GM18520 (cell line): ENCODE data around the gene GGA1.
A peak's percentile ranks its signal among the peaks of the same experiment; 100 is the strongest.
"Not testable (repeated sequence)": the region's sequence is repeated elsewhere in the genome, so short reads cannot be mapped to it uniquely, and the experiment has no call there.

ENCODE experiments used
- ATAC-seq: cut with Tn5 transposase; IDR thresholded peaks from one replicate; pipeline ENCODE4 v1.9.1; 2021; ENCODE audit not compliant: unreplicated experiment

The GGA1 gene

DNA sequence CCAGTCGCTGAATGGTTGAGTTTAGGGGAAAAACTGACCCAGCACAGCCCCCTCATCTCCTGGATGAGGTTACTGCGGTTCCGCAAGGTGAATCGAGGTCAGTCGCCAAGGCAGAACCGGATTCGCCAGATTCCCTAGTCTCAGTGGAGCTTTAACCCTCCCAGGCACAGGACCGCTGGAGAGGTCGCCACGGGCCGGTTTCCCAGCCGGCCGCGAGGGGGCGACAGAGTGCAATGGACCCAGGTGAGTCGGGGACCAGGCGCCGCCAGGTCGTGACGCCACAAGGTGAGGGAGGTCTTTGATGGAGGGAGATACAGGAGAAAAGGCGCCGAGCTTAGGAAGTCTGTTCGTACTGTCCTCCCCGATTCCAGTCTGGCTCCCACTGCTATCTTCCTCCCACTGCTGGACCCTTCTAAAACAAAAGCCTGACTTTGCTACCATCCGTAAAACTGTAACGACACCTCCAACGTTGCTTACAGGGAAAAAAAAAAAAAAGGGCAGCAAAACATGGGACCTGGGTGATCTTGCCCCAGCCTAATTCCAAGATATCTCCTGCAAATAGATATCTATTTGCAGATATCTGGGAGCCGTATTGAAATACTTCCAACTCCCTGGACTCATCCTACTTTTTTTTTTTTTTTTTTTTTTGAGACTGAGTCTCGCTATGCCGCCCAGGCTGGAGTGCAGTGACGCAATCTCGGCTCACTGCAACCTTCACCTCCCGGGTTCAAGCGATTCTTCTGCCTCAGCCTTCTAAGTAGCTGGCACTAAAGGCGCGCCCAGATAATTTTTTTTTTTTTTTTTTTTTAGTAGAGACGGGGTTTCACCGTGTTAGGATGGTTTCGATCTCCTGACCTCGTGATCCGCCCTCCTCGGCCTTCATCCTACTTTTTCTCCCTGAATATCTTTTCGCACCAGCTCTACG, 1.4 kb upstream of the GGA1 start:
- ATAC-seq: no peak

DNA sequence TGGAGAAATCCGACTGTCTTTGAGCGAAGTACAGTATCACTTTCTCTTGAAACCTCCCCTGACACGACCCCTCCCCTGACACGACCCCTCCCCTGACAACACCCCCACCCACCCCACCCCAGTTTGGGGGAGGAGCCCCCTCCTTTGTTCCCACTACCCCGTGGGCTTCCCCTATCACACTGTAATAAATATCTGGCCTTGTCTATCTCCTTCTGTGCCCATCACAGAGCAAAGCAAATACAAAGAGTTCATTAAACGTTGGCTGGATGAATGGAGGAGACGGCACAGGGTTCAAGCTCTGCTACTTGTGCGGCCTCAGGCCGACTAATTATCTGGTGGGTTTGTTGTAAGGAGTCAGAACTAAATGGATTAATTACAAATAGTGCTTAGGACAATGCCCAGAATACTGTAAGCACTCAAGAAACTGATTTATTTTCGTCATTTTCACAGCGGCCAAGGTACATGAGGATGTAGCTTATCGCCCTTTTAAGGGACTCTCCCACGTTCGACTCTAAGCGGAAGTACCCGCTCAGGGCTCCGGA, 628 bp upstream of the GGA1 start:
- peak; percentile 1 for ATAC-seq

DNA sequence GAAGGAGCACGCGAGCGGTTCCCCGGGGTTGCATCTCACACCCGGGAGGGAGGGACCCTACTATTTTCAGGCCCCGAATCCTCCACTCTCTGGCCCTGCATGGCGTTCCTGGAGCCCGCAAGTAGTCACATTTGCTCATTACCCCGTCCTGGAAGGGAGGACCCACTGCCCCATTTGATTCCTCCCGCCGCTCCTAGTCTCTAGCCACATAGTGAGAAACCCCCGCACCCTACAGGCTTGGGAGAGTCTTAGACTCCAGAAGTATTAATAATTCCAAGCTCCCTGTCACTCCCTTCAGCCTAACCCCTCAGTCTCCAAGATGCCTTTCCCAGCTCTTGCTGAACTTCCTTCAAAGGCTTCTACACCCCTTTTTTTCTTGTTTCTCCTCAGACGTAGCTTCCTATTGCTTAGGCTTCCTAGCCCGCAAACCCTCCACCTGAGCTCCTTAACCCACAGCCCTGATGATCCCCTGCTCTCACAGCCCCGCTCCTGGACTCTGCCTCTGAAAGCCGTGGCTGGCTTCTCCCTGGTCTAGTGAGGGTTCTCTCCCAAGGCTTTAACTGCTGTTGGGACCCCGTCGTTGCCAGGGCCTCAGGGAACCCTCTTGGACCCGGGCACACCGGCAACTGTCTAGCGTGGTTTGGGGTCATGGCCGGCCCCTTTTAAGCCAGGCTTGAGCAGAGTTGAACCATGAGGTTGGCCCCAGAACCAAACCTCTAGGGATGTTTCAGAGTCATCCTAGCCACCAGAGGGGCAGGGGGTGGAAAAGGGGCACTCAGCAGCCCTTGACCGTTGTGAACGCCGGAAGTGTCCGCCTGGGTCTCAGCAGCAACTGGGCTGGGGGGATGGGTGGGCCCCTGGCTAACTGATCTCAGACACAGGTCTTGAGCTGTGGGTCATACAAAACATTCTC, 862 bp downstream of the GGA1 start:
- no peak for ATAC-seq

DNA sequence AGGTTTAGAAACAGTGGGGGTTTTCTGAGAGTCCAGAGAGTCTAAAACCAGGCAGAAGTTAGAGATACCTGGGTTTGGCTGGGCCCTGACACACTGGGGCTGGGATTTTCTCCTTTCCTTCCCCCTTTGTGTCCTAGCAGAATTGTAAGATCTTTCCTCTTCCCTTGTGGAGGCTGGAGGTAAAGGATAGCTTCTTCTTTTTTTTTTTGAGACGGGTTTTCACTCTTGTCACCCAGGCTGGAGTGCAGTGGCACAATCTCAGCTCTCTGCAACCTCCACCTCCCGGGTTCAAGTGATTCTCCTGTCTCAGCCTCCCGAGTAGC, 1.5 kb downstream of the GGA1 start:
- not testable (repeated sequence) for ATAC-seq

DNA sequence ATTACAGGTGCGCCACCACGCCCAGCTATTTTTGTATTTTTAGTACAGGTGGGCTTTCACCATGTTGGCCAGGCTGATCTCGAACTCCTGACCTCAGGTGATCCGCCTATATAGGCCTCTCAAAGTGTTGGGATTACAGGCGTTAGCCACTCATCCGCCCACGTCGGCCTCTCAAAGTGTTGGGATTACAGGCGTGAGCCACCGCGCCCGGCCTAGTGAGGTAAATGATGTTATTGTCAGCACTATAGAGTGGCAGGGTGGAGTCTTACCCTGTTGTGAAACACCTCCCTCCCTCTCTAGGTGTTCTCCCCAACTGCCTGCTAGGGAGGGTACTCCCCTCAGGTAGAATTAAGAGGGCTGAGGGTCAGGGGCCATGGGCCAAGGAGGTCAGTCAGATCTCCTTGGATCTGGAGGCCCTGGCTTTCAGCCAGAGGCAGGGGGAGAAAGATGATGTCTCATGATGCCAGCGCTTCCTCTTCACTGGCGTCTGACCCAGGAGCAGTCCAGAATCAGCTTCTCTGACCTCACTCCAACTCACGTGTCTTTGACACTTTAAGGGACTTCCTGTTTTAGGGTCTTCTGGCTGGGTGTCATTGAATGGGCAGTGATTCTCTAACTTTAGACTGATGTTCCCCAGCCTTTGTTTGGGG, 2.0 kb downstream of the GGA1 start:
- no peak for ATAC-seq

DNA sequence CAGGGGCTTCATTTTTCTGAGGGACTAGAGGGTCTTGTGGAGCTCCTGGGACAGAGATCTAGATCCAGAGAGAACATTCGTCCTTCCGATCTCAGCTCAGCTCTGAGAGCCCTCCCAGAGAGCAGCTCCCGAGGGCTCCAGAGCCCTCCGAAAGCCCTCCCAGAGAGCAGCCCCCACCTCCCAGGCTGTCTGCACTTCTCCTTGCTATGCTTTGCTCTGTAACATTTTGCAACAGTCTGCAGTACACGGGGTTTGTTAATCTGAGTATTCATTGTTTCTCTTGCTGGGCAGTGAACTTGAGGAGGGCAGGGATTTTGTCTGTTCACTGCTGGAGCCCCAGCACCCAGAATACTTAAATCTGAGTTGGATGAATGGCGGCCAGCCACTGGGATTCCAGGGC, 2.6 kb downstream of the GGA1 start:
- ATAC-seq: no peak

DNA sequence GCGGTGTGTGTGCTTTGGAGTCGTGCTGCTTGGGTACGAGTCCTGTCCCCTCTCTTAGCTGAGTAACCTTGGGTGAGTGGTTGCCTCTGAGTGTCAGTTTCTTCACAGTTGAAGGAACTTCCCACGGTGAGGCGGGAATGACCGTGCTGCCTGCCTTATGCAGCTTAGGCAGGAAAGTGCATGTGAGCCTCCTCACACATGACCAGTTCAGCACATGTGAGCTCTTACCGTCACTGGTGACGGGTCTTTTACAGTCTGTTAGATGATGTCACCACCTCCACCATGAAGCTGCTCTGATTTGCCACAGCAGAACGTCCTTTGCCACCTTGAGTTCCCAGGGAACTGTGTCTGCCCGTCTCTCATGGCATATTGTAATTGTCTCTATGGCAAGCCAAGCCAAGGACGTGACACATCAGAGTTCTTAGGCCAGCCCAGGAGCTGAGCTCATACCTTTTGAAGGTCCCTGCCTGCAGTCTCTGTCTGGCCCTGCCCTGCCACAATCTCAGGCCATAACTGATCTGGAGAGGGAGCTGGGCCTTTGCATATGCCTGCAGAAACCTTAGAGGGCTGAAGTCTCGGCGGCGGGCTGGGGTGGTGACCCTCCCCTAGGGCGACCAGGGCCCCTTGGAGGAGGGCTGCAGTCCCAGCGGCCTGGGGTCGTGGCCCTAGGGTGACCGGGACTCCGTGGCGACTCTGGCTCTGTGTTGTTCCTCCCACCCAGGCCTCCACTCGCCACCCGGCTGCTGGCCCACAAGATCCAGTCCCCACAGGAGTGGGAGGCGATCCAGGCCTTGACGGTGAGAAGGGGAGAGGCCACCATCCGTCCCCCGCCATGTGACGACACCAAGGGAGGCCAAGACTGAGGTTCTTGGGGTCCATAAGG, 7.8 kb downstream of the GGA1 start:
- ATAC-seq: no peak

DNA sequence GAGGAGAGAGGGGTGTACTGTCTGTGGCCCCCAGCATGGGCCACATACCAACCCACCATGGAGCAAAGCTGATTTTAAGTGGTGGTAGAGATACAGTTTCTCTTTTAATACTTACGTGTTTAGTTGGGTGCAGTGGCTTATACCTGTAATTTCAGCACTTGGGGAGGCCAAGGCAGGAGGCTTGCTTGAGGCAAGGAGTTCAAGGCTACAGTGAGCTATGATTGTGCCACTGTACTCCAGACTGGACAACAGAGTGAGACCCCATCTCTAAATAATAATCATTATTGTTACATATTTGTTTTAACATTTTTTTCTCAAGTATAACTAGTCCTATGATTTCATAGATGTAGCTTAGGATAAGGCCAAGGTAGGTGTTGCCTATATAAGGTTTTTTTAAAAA, 8.8 kb downstream of the GGA1 start:
- no peak for ATAC-seq

DNA sequence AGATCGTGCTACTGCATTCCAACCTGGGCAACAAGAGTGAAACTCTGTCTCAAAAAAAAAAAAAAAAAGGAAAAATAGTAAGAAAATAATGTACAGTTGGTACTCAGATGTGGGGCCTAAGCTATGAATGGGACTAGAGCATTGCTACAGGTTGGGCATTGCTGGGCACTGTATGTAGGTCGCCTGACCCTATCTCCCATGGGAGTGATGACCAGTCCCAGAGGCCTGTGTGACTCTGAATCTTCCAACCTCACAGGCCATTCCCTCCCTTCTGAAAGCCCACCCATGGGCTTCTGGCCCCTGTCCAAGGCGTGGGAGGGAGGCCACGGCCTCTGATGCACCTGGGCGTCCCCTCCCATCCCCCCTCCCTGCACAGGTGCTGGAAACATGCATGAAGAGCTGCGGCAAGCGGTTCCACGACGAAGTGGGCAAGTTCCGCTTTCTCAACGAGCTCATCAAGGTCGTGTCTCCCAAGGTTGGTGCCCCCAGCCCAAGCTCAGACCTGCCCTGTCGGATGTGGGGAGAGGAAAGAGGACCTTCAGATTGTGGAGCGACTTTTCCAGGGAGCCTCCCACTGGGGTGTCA, 9.5 kb downstream of the GGA1 start:
- no peak for ATAC-seq

DNA sequence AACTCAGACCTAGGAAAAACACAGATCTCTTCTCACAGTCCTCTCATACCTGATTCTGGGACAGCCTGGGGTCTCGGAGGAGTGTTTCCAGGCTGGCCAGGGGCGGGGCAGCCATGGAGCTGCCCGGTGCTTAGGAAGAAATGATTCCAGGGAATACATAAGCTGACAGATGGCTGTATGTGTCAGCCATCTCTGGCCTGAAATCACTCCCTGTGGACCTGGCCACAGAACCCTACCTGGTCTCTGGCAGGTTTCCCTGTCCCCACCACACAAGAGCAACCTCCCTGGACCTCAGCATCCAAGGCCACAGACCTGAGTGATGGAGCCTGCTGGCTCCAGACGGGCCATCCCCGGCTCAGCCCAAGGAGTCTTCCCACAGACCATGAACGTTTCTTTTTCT, 10.0 kb downstream of the GGA1 start:
- no peak for ATAC-seq

DNA sequence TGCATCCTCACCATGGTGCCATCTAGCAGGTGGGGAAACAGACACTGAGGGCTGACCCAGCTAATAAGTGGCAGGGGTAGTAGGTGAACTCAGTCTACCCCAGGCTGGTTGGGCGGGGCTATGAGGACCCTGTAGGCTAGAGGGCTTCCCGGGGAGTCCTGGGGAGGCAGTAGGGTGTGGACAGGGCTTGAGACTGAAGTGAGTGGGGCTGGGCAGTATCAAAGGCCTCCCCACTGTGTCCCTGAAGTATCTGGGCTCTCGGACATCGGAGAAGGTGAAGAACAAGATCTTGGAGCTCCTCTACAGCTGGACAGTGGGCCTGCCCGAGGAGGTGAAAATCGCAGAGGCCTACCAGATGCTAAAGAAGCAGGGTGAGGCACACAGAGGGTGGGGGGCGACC, 11.4 kb downstream of the GGA1 start:
- ATAC-seq: no peak

DNA sequence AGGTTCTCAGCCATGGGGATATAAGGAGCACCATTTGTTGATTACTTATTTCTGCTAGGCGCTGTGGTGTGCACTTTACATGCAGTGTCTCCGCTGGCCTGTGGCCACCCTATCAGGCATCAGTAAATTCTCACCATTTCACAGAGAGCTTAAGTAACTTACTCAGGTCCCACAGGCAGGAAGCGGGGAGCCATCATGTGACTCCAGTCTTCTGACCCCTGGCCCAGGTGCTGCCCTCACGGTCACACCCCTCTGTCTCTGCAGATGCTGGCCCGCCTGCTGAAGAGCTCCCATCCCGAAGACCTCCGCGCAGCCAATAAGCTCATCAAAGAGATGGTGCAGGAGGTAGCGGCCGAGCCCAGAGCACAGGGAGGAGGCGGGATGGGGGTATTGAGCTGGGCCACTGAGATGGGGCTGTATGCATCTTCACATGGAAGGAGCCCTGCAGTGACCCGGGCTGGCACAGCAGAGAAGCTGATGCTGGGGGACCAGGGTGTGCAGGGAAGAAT, 12.8 kb downstream of the GGA1 start:
- no peak for ATAC-seq

DNA sequence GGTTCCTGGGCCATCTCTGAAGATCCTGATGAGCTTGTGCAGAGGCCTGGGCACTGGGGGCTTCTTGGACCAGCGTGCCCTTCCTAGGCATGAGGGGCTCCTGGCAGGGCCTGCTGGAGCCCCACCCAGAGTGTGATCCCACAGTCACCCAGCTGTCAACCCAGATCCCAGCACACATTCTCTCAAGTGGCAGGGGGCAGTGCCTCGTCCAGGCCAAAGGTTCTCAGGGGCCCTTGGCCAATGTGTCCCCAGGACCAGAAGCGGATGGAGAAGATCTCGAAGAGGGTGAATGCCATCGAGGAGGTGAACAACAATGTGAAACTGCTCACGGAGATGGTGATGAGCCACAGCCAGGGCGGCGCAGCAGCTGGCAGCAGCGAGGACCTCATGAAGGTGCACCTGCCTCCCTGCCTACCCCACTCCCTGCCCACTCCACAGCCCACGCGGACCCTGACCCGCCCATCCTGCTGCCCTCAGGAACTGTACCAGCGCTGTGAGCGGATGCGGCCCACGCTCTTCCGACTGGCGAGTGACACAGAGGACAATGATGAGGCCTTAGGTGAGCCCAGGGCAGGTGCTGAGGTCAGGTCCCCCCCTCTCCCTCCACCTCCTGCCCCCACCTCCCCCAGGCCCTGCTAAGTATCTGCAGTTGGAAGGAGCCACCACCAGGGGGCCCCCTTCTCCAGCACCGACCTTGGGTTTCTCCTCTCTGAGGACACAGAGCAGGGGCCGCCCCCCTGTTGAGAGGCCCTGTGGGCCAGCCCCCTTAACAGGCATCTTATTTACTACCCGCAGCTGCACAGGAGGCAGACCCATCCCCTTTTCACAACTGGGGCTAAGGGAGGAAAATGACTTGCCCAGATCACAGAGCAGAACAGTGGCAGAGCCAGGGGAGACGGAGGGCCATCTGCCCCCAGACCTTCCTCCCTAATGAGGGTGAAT, 14.7 kb downstream of the GGA1 start:
- ATAC-seq: no peak

DNA sequence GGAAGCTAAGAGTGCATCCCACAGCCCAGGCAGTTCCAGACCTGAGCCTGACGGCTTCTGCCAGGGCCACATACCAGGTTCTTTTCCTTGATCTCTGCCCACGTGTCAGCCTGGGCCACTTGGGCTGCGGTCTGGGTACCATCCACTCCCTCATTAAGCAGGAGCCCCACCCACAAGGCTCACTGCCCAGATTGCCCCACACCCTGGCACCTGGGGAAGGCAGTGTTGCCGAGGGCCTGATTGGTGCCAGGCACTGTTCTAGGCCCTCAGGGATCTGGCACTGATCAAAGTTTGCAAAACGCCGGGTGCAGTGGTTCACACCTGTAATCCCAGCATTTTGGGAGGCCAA, 15.4 kb downstream of the GGA1 start:
- no peak for ATAC-seq

DNA sequence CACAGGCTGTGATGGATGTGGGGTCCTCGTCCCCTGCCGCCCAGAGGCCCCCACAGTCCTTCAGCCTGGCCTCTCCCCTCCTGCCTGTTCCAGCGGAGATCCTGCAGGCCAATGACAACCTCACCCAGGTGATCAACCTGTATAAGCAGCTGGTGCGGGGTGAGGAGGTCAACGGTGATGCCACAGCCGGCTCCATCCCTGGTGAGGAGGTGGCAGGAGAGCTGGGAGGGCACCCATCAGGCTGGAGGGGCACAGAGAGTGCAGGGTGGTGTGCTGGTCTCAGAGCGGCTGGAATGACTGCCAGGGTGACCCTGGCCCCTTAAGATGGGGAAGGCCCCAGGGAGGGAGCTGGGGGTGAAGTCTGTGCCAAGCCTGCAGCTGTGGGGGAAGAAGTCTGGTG, 16.2 kb downstream of the GGA1 start:
- ATAC-seq: no peak

DNA sequence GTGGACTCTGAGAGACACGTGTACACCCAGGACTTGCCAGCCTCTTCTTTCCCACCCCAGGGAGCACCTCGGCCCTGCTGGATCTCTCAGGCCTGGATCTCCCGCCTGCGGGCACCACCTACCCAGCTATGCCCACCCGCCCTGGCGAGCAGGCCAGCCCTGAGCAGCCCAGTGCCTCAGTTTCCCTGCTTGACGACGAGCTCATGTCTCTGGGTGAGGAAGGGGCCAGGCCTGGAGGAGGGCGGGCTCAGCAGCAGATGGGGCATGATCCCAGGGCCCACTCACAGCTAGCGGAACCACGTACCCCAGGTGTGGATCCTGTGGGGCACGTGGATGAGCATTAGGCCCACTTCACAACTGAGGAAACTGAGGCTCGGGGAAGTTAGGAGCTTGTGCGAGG, 17.1 kb downstream of the GGA1 start:
- no peak for ATAC-seq

DNA sequence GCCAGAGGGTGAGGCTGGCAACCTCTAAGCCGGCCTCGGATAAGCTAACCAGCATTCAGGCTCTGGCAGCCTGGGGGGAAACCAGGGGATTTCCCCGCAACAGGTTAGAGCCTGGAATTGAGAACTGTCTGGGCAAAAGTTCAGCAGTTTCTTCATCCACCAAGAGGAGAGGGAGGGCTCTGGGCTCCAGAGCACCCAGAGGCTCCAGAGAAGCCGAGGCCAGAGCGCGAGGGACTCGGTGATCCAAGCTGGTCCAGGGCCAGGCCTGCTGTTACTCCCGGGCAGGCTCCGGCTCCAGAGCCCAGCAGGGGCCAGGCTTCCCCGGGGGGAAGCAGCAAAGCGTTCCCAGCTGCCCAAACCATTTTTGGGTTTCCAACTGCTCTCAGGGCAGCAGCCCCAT, 17.5 kb downstream of the GGA1 start:
- ATAC-seq: no peak

DNA sequence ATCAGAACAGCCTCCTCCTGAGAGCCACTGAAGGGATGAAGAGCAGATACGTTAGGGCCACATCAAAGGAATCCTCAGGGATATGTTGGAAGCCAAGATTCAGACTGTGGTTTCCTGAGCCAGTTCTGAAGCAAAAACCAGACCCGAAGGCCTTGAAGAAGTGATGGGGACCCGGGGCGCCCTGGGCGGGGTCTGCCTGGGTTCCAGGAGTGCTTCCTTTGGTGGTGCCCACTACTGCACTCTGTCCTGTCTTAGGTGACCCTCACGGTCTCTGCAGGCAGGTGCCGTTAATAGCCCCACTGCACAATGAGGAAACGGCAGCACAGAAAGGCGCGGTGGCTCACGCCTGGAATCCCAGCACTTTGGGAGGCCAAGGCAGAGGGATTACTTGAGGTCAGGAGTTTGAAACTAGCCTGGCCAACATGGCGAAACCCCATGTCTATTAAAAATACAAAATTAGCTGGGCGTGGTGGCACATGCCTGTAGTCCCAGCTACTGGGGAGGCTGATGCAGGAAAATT, 18.0 kb downstream of the GGA1 start:
- ATAC-seq: no peak

DNA sequence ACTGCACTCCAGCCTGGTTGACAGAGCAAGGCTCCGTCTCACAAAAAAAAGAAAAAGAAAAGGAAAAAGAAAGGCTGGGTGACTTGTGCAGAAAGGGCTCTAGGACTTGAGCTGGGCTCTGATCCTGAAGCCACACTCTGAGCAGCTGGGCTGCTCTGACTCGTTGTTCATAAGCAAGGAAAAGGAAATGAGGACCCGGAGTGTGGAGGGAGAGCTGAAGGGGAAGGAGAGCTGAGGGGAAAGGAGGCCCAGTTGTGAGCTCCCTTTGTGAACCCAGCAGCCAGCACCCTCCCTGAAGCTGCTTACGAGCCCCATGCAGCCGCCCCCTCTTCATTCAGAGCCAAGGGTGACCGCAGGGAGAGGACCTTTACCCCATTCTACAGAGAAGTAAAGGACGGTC, 18.5 kb downstream of the GGA1 start:
- no peak for ATAC-seq
